ENCODE data around the gene WDR54. TPM values are rescaled to one million over a fixed set of nuclear protein-coding genes. Genes with fewer than 3 reads are reported as not detected.

WDR54 gene
- total and polyA plus RNA-seq, 10 of the 15 experiments (the other 5 are each of a cell fraction or from before 2014, with no cell fraction given), result 38.2 to 116 (median 89.1) TPM

DNA sequence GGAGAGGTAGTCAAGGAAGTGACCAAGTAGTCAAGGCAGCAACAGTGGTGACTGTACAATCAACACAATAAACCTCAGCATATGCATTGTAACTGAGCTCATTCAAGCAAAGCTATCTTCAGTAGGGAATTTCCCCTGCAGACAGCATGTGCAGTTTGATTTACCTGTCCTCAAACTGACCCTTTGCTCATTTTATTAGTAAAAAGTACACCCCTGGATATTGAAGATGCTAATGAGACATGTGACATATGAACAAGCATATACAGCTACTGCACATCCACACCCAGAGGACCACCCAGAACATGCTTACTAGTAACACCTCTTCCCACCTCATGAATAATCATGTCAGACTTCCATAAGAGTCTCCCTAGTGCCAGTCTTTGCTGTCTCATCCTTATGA is 15.5 kb upstream of the WDR54 start:
- H3K4me1 ChIP-seq (ENCODE audit: control insufficient read depth, insufficient read depth, low read length), result peaks cover 5% of the 10 kb centered on the region; the same call in 1 of the 2 replicates
- DNase-seq (ENCODE audit: low read depth, low spot score) (peak; percentile 37), FAIRE-seq (peak; percentile 82), ATAC-seq (peak; percentile 99)
- no peaks in the 10 kb centered on the region for H4K20me1 ChIP-seq (ENCODE audit: control insufficient read depth, insufficient read depth)
- no peaks in the 10 kb centered on the region for H3K79me2 ChIP-seq (ENCODE audit: control insufficient read depth, insufficient read depth, low read length)
- H2AFZ ChIP-seq (ENCODE audit: control insufficient read depth, low read depth, low read length), result no peak overlapping the region
- ChIA-PET CTCF (interaction anchor here (0.8 to 1.5 kb wide), 6 partner anchors 9 to 285 kb away, joined by 3 to 16 read pairs (median 4); no protein-coding TSS in a partner anchor), SMC1A (ENCODE audit: uncharacterized antibody, unreplicated experiment) (interaction anchor here (0.6 to 1.9 kb wide), 7 partner anchors 10 to 180 kb away, joined by 3 to 14 read pairs (median 3); partner anchors contain the start of genes C2orf81 and WDR54), RAD21 (ENCODE audit: unreplicated experiment) (interaction anchor here (0.7 to 1.4 kb wide), 4 partner anchors 15 to 156 kb away, joined by 3 to 6 read pairs (median 6); partner anchors contain the start of genes C2orf81 and WDR54), POLR2A (interaction anchor here (0.6 to 1.4 kb wide), 3 partner anchors 15 to 230 kb away, joined by 3 to 7 read pairs (median 3); no protein-coding TSS in a partner anchor)
- H3K27me3 ChIP-seq (replicated peaks in 1 of 2; ENCODE audit: control insufficient read depth in 2 of 2, insufficient read depth in 2 of 2, low read length in 1 of 2), result no peaks in the 10 kb centered on the region
- no peak overlapping the region for H3K27ac ChIP-seq (ENCODE audit: control insufficient read depth, insufficient read depth)
- H3K4me2 ChIP-seq (ENCODE audit: control insufficient read depth, insufficient read depth), result no peak overlapping the region
- intact Hi-C loops (cut with micrococcal nuclease; ENCODE audit: unreplicated experiment), result no loop called here
- in situ Hi-C loops (cut with MboI), result no loop called here
- H3K9ac ChIP-seq (ENCODE audit: control insufficient read depth, insufficient read depth, low read length), result no peak overlapping the region
- H3K36me3 ChIP-seq (ENCODE audit: control insufficient read depth in 2 of 2, insufficient read depth in 2 of 2, low read length in 1 of 2), result no peaks in the 10 kb centered on the region
- BruUV-seq (replicated peaks), result no TSS peak
- no peaks in the 10 kb centered on the region for H3K9me3 ChIP-seq (replicated peaks; ENCODE audit: control insufficient read depth, insufficient read depth, low read length)
- H3K4me3 ChIP-seq, result no peak overlapping the region
- TF ChIP-seq POU2F2 (IDR thresholded peaks at IDR 0.05; ENCODE audit: borderline replicate concordance, low read depth, low read length) (peak; percentile 85; the same call in 2 of the 3 replicates), MTA2 (IDR thresholded peaks at IDR 0.05; ENCODE audit: low read depth) (0 out of 2 replicates have a peak, but pooled peaks have one; percentile 15), YBX1 (IDR thresholded peaks at IDR 0.05) (no peak), MYB (IDR thresholded peaks at IDR 0.05; ENCODE audit: borderline replicate concordance, low read depth, low read length) (no peak), SMAD5 (IDR thresholded peaks at IDR 0.05; ENCODE audit: low read depth) (no peak), ZNF274 (IDR thresholded peaks at IDR 0.05; ENCODE audit: insufficient read depth, insufficient read length) (no peak), PKNOX1 (IDR thresholded peaks at IDR 0.05) (peak; percentile 29; the same call in 1 of the 2 replicates), DPF2 (IDR thresholded peaks at IDR 0.05) (peak; percentile 40; the same call in 1 of the 2 replicates), NFYB (IDR thresholded peaks at IDR 0.05; ENCODE audit: insufficient read depth, low read depth, low read length) (no peak), RELB (IDR thresholded peaks at IDR 0.05; ENCODE audit: low read depth) (0 out of 2 replicates have a peak, but pooled peaks have one; percentile 43), STAT1 (conservative IDR thresholded peaks at IDR 0.05) (no peak), ZBTB33 (IDR thresholded peaks at IDR 0.05) (no peak), NFIC (IDR thresholded peaks at IDR 0.05; ENCODE audit: low read depth, low read length) (no peak), RELA (IDR thresholded peaks at IDR 0.05; ENCODE audit: borderline replicate concordance, partially characterized antibody) (peak; percentile 41), NRF1 (conservative IDR thresholded peaks at IDR 0.05; ENCODE audit: low read depth, low read length) (no peak), ATF7 (IDR thresholded peaks at IDR 0.05; ENCODE audit: low read depth) (peak; percentile 69; the same call in 1 of the 2 replicates), KAT2A (conservative IDR thresholded peaks at IDR 0.05; ENCODE audit: control insufficient read depth, low read depth, low read length) (no peak)
- TF ChIP-seq, protein P1, sequence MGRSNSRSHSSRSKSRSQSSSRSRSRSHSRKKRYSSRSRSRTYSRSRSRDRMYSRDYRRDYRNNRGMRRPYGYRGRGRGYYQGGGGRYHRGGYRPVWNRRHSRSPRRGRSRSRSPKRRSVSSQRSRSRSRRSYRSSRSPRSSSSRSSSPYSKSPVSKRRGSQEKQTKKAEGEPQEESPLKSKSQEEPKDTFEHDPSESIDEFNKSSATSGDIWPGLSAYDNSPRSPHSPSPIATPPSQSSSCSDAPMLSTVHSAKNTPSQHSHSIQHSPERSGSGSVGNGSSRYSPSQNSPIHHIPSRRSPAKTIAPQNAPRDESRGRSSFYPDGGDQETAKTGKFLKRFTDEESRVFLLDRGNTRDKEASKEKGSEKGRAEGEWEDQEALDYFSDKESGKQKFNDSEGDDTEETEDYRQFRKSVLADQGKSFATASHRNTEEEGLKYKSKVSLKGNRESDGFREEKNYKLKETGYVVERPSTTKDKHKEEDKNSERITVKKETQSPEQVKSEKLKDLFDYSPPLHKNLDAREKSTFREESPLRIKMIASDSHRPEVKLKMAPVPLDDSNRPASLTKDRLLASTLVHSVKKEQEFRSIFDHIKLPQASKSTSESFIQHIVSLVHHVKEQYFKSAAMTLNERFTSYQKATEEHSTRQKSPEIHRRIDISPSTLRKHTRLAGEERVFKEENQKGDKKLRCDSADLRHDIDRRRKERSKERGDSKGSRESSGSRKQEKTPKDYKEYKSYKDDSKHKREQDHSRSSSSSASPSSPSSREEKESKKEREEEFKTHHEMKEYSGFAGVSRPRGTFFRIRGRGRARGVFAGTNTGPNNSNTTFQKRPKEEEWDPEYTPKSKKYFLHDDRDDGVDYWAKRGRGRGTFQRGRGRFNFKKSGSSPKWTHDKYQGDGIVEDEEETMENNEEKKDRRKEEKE (IDR thresholded peaks at IDR 0.05), result no peak

Data from GM12878 (cell line).